GM12878 (cell line): Measurements from ENCODE around the gene CSTPP1. TPM values are rescaled to one million over a fixed set of nuclear protein-coding genes. Genes with fewer than 3 reads are reported as not detected.

ENCODE experiments used
- BACH1 ChIP-seq: fragments of 450-650 bp; IDR thresholded peaks from 2 replicates; pipeline ENCODE4 v1.6.1; 2017; ENCODE audit warnings: mild to moderate bottlenecking, borderline replicate concordance
- LARP7 ChIP-seq: fragments of 450-650 bp; IDR thresholded peaks from 2 replicates; pipeline ENCODE4 v1.6.1; 2017; ENCODE audit warnings: mild to moderate bottlenecking
- SMAD5 ChIP-seq: IDR thresholded peaks from 2 replicates; pipeline ENCODE4 v1.6.1; 2016; ENCODE audit warnings: antibody characterized with exemption, low read depth
- SMARCA5 ChIP-seq: fragments of 450-650 bp; IDR thresholded peaks from 2 replicates; pipeline ENCODE4 v1.6.1; 2017; ENCODE audit warnings: mild to moderate bottlenecking
- SUZ12 ChIP-seq: fragments of 200-600 bp; sonication (generic); IDR thresholded peaks from one replicate; pipeline ENCODE4 v1.6.1; 2018; ENCODE audit warnings: antibody characterized with exemption, mild to moderate bottlenecking; ENCODE audit not compliant: unreplicated experiment
- TCF3 ChIP-seq: IDR thresholded peaks from 2 replicates; pipeline ENCODE4 v1.6.1; 2012; ENCODE audit warnings: low read depth, mild to moderate bottlenecking, low read length, borderline replicate concordance; ENCODE audit not compliant: insufficient read depth
- WRNIP1 ChIP-seq: IDR thresholded peaks from 2 replicates; pipeline ENCODE4 v1.6.1; 2011; ENCODE audit warnings: low read depth, low read length, improper control_type of control experiment, borderline replicate concordance
- ZBTB40 ChIP-seq: fragments of 450-650 bp; IDR thresholded peaks from 2 replicates; pipeline ENCODE4 v1.6.1; 2016; ENCODE audit warnings: mild to moderate bottlenecking, moderate library complexity, borderline replicate concordance
- ZNF24 ChIP-seq: fragments of 450-650 bp; IDR thresholded peaks from 2 replicates; pipeline ENCODE4 v1.6.1; 2017; ENCODE audit warnings: antibody characterized with exemption, mild to moderate bottlenecking
- ZNF592 ChIP-seq: fragments of 450-650 bp; IDR thresholded peaks from 2 replicates; pipeline ENCODE4 v1.6.1; 2017; ENCODE audit warnings: mild to moderate bottlenecking, moderate library complexity
- polyA plus RNA-seq, 11 experiments: library from polyadenylated mRNA; depleted of rRNA in 4 of 11; unstranded in 6 of 11; stranded (reverse) in 5 of 11; fragments of >200 nt; fragmentation: Nextera tagmentation in 4 of 11; fragmentation: Illumina TruSeq in 1 of 11; extraction: Ambion mirVana in 4 of 11; extraction: Trizol in 1 of 11; gene quantifications; 1 replicate in 1 of 11; 2 replicates in 10 of 11; pipeline versions ENCODE4 v1.2.1 to v1.2.3, GENCODE V29; 2011 to 2016; ENCODE audit warnings: inconsistent platforms in 2 of 11, missing spikeins in 2 of 11, low read depth in 1 of 11
- total RNA-seq, 4 experiments: library from RNA; depleted of rRNA in 3 of 4; stranded (reverse); fragments of >200 nt in 3 of 4; fragmentation: Illumina TruSeq in 1 of 4; extraction: Trizol in 1 of 4; gene quantifications; 2 replicates each; pipeline versions ENCODE4 v1.2.1 to v1.2.3, GENCODE V29; 2013 to 2021

Gene CSTPP1
- total and polyA plus RNA-seq, 10 of the 15 experiments (the other 5 are each of a cell fraction or from before 2014, with no cell fraction given): 7.1 to 23.4 (median 17.5) TPM

- TF ChIP-seq ZNF592: no peak
- no peak for TF ChIP-seq WRNIP1
- no peak for TF ChIP-seq BACH1
- no peak for TF ChIP-seq SMAD5
- TF ChIP-seq ZNF24: no peak
- TF ChIP-seq LARP7: no peak
- TF ChIP-seq SMARCA5: no peak
- TF ChIP-seq SUZ12: no peak
- no peak for TF ChIP-seq TCF3
- TF ChIP-seq ZBTB40: no peak
These were observed 29.0 kb upstream of the CSTPP1 start (continued) for GRCh38 chr11:46907606-46908005.
